Ishikawa (cell line): ENCODE measurements around the gene DACH1.

ENCODE experiments used
- CEBPB ChIP-seq: IDR thresholded peaks from 2 replicates; pipeline ENCODE4 v1.6.1; 2012
- CREB1 ChIP-seq: IDR thresholded peaks from 2 replicates; pipeline ENCODE4 v1.6.1; 2012; ENCODE audit warnings: low read depth
- EGR1 ChIP-seq: IDR thresholded peaks from 2 replicates; pipeline ENCODE4 v1.6.1; 2012
- EP300 ChIP-seq: IDR thresholded peaks from 2 replicates; pipeline ENCODE4 v1.6.1; 2012; ENCODE audit warnings: borderline replicate concordance
- FOXM1 ChIP-seq: IDR thresholded peaks from 2 replicates; pipeline ENCODE4 v1.6.1; 2012; ENCODE audit warnings: low read depth, borderline replicate concordance
- NFIC ChIP-seq: IDR thresholded peaks from 2 replicates; pipeline ENCODE4 v1.6.1; 2012
- RAD21 ChIP-seq: IDR thresholded peaks from 2 replicates; pipeline ENCODE4 v1.6.1; 2012; ENCODE audit warnings: low read depth
- TAF1 ChIP-seq: IDR thresholded peaks from 2 replicates; pipeline ENCODE4 v1.6.1; 2012; ENCODE audit warnings: low read depth, mild to moderate bottlenecking
- YY1 ChIP-seq: IDR thresholded peaks from 2 replicates; pipeline ENCODE4 v1.6.1; 2012; ENCODE audit warnings: low read depth
- ZBTB7A ChIP-seq: IDR thresholded peaks from 2 replicates; pipeline ENCODE4 v1.6.1; 2012; ENCODE audit warnings: low read depth
- TF ChIP-seq, protein P1 (sequence below): IDR thresholded peaks from 2 replicates; pipeline ENCODE4 v1.6.1; 2012; ENCODE audit warnings: low read depth, mild to moderate bottlenecking
- TF ChIP-seq, protein P2 (sequence below): IDR thresholded peaks from 2 replicates; pipeline ENCODE4 v1.6.1; 2012

DNA sequence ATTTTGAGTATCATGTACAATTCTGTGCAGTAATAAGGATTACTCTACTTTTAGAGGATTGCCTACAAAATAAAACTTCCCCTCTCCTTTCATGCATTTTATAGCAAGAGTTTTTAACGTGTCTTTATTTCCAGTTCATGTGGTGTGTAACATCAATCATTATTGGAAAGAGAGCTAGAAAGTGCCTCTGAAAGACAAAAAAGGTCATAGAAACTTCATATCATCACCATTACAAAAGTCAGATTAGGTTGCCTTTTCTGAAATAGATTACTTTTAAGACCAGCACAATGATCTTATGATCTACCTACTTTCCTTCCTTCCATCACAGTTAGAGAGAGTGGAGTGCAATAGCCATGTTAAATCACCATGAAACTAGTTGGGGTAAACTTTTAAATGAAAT lies 12.6 kb downstream of the DACH1 start:
- TF ChIP-seq TAF1, result no peak
- no peak for TF ChIP-seq CREB1
- TF ChIP-seq, protein P1, sequence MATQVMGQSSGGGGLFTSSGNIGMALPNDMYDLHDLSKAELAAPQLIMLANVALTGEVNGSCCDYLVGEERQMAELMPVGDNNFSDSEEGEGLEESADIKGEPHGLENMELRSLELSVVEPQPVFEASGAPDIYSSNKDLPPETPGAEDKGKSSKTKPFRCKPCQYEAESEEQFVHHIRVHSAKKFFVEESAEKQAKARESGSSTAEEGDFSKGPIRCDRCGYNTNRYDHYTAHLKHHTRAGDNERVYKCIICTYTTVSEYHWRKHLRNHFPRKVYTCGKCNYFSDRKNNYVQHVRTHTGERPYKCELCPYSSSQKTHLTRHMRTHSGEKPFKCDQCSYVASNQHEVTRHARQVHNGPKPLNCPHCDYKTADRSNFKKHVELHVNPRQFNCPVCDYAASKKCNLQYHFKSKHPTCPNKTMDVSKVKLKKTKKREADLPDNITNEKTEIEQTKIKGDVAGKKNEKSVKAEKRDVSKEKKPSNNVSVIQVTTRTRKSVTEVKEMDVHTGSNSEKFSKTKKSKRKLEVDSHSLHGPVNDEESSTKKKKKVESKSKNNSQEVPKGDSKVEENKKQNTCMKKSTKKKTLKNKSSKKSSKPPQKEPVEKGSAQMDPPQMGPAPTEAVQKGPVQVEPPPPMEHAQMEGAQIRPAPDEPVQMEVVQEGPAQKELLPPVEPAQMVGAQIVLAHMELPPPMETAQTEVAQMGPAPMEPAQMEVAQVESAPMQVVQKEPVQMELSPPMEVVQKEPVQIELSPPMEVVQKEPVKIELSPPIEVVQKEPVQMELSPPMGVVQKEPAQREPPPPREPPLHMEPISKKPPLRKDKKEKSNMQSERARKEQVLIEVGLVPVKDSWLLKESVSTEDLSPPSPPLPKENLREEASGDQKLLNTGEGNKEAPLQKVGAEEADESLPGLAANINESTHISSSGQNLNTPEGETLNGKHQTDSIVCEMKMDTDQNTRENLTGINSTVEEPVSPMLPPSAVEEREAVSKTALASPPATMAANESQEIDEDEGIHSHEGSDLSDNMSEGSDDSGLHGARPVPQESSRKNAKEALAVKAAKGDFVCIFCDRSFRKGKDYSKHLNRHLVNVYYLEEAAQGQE, result no peak
- no peak for TF ChIP-seq EP300
- no peak for TF ChIP-seq RAD21
- TF ChIP-seq FOXM1, result no peak
- no peak for TF ChIP-seq NFIC
- TF ChIP-seq YY1, result no peak
- TF ChIP-seq, protein P2, sequence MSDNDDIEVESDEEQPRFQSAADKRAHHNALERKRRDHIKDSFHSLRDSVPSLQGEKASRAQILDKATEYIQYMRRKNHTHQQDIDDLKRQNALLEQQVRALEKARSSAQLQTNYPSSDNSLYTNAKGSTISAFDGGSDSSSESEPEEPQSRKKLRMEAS, result no peak
- no peak for TF ChIP-seq EGR1
- TF ChIP-seq ZBTB7A, result no peak
- no peak for TF ChIP-seq CEBPB
